Left ventricle myocardium inferior (tissue), 1 donor: ENCODE results near the gene OR10T2. TPM values are rescaled to one million over a fixed set of nuclear protein-coding genes. Genes with fewer than 3 reads are reported as not detected.

Experiments
- DNase-seq: peaks from one replicate; pipeline ENCODE4 v3.0.0-alpha.2; 2020
- H3K27ac ChIP-seq: fragments of 200-600 bp; replicated peaks from 2 replicates; pipeline ENCODE4 v1.8.0; 2021
- H3K27me3 ChIP-seq: fragments of 200-600 bp; 2 replicates; pipeline ENCODE4 v1.8.0; 2021; ENCODE audit warnings: low read depth
- H3K36me3 ChIP-seq: fragments of 200-600 bp; 2 replicates; pipeline ENCODE4 v1.8.0; 2021
- H3K4me1 ChIP-seq: fragments of 200-600 bp; 2 replicates; pipeline ENCODE4 v1.8.0; 2021
- H3K4me3 ChIP-seq: fragments of 200-600 bp; 2 replicates; pipeline ENCODE4 v1.8.0; 2021; ENCODE audit warnings: mild to moderate bottlenecking, moderate library complexity
- H3K9me3 ChIP-seq: fragments of 200-600 bp; replicated peaks from 2 replicates; pipeline ENCODE4 v1.8.0; 2021
- CTCF ChIP-seq: fragments of 200-600 bp; IDR thresholded peaks from 2 replicates; pipeline ENCODE4 v1.8.0; 2021; ENCODE audit warnings: antibody characterized with exemption, mild to moderate bottlenecking, borderline replicate concordance
- intact Hi-C: fragments of 100-400 bp; cut with micrococcal nuclease; formaldehyde crosslinking; loops from one replicate; pipeline ENCODE4 v1.11.0; 2022
- total RNA-seq: library from RNA; stranded (reverse); fragmentation: NEBNext Ultra II Directional; extraction: Animal tissue kit (Norgen Biotek cat#: 25700); gene quantifications from one replicate; pipeline ENCODE4 v1.2.1, GENCODE V29; 2021
- donor health status: DM: no; HTN: yes; CAD: no; lungs with severe emphysema.

OR10T2 gene
- total RNA-seq, 1 donor from 2014 or later = not detected

DNA sequence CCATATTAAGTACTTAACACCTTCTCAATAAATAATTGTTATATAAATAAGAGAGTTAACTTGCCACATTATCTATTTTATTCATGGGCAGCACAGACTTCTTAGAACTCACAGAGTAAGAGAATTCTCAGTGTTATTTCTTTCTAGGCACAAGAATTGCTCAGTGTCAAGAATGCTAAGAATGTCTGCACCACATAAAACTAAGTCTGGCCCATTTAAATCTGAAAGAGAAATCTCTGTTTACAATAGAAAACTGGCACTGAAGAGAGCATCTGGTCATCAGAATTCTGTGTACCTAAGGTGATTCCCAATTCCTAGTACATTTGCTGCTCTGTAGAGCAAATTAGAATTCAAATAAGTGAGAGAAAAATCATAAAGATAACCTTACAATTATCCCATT is 22.9 kb upstream of the OR10T2 start:
- H3K27ac ChIP-seq = no peak overlapping the region
- intact Hi-C loops = no loop called here
- DNase-seq = no peak
- H3K27me3 ChIP-seq = no peaks in the 10 kb centered on the region
- H3K4me1 ChIP-seq = no peaks in the 10 kb centered on the region
- TF ChIP-seq CTCF = no peak
- H3K36me3 ChIP-seq = no peaks in the 10 kb centered on the region
- H3K9me3 ChIP-seq = peaks cover 4% of the 10 kb centered on the region
- H3K4me3 ChIP-seq = no peak overlapping the region

DNA sequence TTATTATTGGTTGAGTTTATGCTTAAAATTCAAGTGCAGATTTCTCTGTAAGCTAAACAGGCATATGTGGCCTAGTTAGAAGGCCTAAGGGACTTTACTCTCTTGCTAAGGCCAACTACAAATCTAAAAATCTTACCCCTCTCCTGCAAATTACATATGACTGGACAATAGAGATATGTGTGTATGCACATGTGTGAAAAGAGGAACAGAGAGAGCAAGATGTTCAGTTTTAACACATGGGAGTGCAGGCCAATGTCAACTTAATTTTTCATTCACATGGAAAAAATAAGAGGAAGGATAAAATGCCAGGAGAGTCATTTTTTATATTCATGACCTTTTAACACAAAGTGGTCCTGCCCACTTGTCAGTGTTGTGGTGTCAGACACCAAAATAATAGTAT is 18.3 kb upstream of the OR10T2 start:
- Histone ChIP-seq H3K36me3 (no peaks in the 10 kb centered on the region), H3K9me3 (no peaks in the 10 kb centered on the region), H3K4me3 (no peak overlapping the region), H3K27ac (no peak overlapping the region), H3K4me1 (no peaks in the 10 kb centered on the region), H3K27me3 (no peaks in the 10 kb centered on the region)
- TF ChIP-seq CTCF = no peak
- intact Hi-C loops = no loop called here
- no peak for DNase-seq

GRCh38 chr1:158414651-158415345 is 15.5 kb upstream of the OR10T2 start:
- intact Hi-C loops = no loop called here
- no peaks in the 10 kb centered on the region for H3K27me3 ChIP-seq

DNA sequence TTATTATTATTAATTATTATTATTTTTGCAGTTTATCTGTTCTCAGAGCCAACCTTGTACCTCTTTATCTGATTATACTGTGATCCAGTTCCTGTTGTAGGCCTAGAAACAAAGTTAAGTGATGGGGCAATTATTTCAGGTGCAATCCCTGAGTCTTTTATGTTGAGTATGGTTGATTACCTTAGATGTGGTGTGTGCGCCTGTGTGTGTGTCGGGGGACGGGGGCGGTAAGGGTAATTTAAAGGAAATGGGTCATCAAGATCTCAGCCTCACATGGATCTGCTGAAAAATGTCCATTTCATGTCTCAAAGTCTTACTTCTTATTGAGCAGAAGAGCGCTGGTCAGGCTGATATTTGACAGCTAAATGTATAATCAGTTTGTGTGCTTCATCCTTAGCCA is 7.8 kb upstream of the OR10T2 start:
- intact Hi-C loops = no loop called here
- Histone ChIP-seq H3K27ac (no peak overlapping the region), H3K4me3 (no peak overlapping the region), H3K4me1 (no peaks in the 10 kb centered on the region), H3K9me3 (no peaks in the 10 kb centered on the region), H3K36me3 (no peaks in the 10 kb centered on the region), H3K27me3 (no peaks in the 10 kb centered on the region)
- DNase-seq = no peak
- no peak for TF ChIP-seq CTCF

More at GRCh38 chr1:158414651-158415345, 15.5 kb upstream of the OR10T2 start:
- no peak for DNase-seq
- H3K36me3 ChIP-seq = no peaks in the 10 kb centered on the region
- no peak overlapping the region for H3K27ac ChIP-seq
- H3K4me3 ChIP-seq = no peak overlapping the region
- no peaks in the 10 kb centered on the region for H3K4me1 ChIP-seq
- no peak for TF ChIP-seq CTCF
- H3K9me3 ChIP-seq = no peaks in the 10 kb centered on the region

DNA sequence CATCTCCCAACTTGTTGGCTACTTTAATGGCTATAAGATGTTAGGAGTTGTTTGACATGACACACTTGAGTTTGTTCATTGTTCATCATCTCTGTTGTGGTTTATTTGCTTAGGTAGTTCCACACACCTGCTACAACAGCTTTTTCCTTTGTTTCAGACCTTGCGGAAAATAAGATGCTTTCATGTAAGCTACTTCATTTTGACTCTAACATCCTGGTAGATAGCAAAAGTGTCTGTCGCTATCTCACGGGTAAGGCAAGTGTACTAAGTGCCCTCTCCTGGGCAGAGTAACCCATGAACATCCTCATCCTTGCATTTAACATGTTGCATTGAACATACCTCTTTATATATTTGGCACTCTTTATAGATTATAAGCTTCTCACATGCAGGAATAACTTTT is 1.6 kb upstream of the OR10T2 start:
- intact Hi-C loops = no loop called here
- Histone ChIP-seq H3K4me1 (no peaks in the 10 kb centered on the region), H3K4me3 (no peak overlapping the region), H3K27ac (no peak overlapping the region), H3K36me3 (no peaks in the 10 kb centered on the region), H3K27me3 (no peaks in the 10 kb centered on the region), H3K9me3 (no peaks in the 10 kb centered on the region)
- no peak for TF ChIP-seq CTCF
- DNase-seq = no peak
